H1 (cell line): ENCODE measurements around the gene PEPD. TPM values are rescaled to one million over a fixed set of nuclear protein-coding genes. Genes with fewer than 3 reads are reported as not detected.

Source experiments
- BRCA1 ChIP-seq: IDR thresholded peaks from 2 replicates; pipeline ENCODE4 v1.6.1; 2012; ENCODE audit warnings: low read depth, low read length, improper control_type of control experiment
- CHD1 ChIP-seq: IDR thresholded peaks from 2 replicates; pipeline ENCODE4 v1.6.1; 2012; ENCODE audit warnings: low read depth, low read length, improper control_type of control experiment
- EGR1 ChIP-seq: IDR thresholded peaks from 2 replicates; pipeline ENCODE4 v1.6.1; 2011; ENCODE audit warnings: low read depth, low read length, borderline replicate concordance
- EP300 ChIP-seq, 2 experiments: IDR thresholded peaks; 1 replicate in 1 of 2; 2 replicates in 1 of 2; pipeline ENCODE4 v1.6.1; 2011 to 2012; ENCODE audit warnings: low read depth in 2 of 2, low read length in 2 of 2, mild to moderate bottlenecking in 2 of 2, borderline replicate concordance in 1 of 2, inconsistent platforms in 1 of 2, moderate library complexity in 1 of 2
- KDM1A ChIP-seq: fragments of 200-600, 300-600 bp; sonication (generic); IDR thresholded peaks from 2 replicates; pipeline ENCODE4 v1.7.1; 2016; ENCODE audit warnings: mild to moderate bottlenecking, low read length, borderline replicate concordance
- SRF ChIP-seq: IDR thresholded peaks from 2 replicates; pipeline ENCODE4 v1.6.1; 2011; ENCODE audit warnings: mild to moderate bottlenecking, low read depth, low read length, moderate library complexity
- TBP ChIP-seq: IDR thresholded peaks from 2 replicates; pipeline ENCODE4 v1.6.1; 2011; ENCODE audit warnings: low read depth, low read length, improper control_type of control experiment
- polyA plus RNA-seq, 7 experiments: library from polyadenylated mRNA; depleted of rRNA in 3 of 7; stranded (reverse) in 5 of 7; unstranded in 2 of 7; fragments of >200 nt in 5 of 7; fragments of 200-250 nt in 2 of 7; gene quantifications; 1 replicate in 5 of 7; 2 replicates in 1 of 7; 4 replicates in 1 of 7; pipeline versions ENCODE4 v1.2.1 to v1.2.3, GENCODE V29; 2011 to 2013; ENCODE audit warnings: missing spikeins in 2 of 7, mixed read lengths in 2 of 7
- total RNA-seq: library from RNA; stranded (reverse); fragmentation: NEBNext Ultra II Directional; extraction: Animal tissue kit (Norgen Biotek cat#: 25700); gene quantifications from 2 replicates; pipeline ENCODE4 v1.2.1, GENCODE V29; 2021

Gene PEPD
- total and polyA plus RNA-seq, 2 of the 8 experiments (the other 6 are each of a cell fraction or from before 2014, with no cell fraction given): 84.1 to 178 TPM

GRCh38 chr19:33530296-33530695, 8.7 kb upstream of the PEPD start (continued):
- TF ChIP-seq EP300 (IDR thresholded peaks at IDR 0.05; ENCODE audit: borderline replicate concordance in 1 of 2, low read depth in 2 of 2, low read length in 2 of 2): no peak
- no peak for TF ChIP-seq EGR1
- no peak for TF ChIP-seq KDM1A
- no peak for TF ChIP-seq SRF
- no peak for TF ChIP-seq CHD1
- no peak for TF ChIP-seq TBP
- no peak for TF ChIP-seq BRCA1
